GM18861 (cell line): ENCODE data around the gene SYT6.
"Not testable (repeated sequence)": the region's sequence is repeated elsewhere in the genome, so short reads cannot be mapped to it uniquely, and the experiment has no call there.

Experiments used
- ATAC-seq: cut with Tn5 transposase; IDR thresholded peaks from one replicate; pipeline ENCODE4 v1.9.1; 2021; ENCODE audit not compliant: unreplicated experiment

Gene SYT6

DNA sequence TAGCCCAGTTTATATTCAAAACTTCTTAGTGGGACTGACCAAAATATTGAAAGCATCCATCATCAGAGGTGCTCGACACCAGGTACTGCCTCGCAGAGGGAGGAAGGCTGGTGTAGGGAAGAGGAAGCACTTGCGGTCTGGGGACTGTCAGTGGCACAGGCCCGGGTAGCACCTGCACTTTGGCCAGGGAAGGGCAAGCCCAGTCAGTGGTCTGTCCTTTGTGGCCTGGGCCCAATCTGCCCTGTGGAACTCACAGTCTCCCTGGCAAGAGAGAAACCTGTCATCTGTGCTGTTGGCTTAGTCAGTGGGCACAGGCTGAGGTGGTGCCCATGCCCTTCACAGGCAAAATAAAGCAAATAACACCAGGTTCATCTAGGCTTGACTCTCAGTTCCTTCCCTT is 77.4 kb downstream of the SYT6 start:
- ATAC-seq, result no peak

DNA sequence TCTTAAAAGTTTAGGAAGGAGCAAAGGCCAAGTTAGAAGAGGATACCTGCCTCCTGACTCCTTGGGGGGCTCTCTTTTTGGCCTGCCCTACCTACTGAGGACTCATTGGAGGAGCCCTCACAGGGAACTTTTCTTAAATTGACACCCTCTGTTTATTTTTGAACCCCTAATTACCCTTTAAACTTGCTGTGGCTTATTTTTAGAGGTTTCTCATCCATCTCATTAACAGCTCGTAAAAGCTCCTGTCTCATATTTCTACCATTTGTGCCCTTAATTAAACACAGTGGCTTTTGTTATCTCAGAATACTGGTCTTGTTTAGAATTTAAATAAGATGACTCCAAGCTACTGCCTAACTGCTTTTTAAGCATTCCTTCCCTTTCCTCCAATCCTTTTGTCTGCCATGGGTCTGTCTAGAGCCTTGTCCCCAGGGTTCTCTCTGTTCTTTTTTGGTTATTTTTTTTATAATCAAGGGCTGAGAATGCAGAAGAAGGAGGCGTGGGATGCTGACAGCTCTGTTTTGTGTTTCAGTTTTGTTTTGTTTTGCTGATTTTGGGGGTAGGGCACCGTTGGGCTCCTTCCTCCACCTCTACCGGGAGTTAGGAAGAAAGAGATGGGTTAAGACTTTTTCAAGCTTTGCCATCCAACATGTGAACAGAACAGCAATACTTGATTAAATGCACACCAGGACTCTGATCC is 78.0 kb downstream of the SYT6 start:
- no peak for ATAC-seq

DNA sequence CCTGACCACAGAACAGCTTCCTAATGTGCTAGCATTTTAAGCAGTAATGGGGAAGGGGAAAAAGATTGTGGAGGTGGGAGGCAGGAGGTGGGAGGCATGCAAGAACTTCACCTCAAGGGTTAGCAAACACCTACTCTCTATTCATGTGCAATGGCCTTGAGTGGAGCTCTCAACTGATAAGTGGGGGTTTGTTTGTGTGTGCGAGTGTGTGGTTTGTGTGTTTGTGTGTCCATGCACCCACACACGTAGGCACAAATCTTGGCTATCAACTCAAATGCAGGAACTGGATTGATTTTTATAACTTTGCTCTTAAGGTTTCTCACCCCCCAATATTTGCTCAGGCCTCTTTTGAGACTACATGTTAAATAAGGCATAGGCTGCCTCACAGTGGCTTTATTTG is 78.6 kb downstream of the SYT6 start:
- ATAC-seq, result no peak

DNA sequence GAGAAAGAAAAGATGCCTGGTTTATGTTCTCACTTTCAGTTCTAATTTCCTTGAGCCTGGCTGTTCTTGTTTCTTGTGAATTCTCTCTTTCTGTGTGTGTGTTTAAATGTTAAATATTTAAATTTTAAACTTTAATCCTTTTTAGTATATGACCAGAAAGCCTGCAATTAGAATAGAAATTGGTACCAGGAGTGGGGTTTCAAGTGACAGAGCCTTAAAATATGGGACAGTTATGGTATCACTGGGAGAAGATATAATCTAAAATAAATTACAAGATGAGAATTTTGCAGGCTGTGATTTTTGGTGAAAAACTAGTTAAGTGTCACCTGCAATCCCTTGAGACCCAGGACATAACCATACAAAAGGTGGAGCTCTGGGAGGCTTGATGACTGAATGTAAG is 81.4 kb downstream of the SYT6 start:
- no peak for ATAC-seq

DNA sequence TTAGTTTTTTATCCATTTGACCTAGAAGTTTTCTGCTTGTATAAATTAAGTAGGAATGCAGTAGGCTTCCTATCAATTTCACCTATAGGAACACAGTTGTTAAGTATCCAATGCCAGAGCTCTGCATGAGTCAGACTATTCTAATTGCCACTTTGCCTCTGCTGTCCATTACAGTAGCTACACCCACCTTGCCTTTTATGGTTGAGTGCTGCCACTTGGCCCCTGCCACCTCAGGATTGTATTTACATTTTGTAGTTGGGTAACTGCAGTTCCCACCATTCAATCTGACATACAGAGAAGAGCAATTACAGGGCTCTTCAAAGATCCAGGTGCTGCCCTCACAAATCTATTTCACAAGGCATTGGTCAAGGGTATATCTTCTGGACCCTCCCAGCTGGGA is 83.9 kb downstream of the SYT6 start:
- not testable (repeated sequence) for ATAC-seq

DNA sequence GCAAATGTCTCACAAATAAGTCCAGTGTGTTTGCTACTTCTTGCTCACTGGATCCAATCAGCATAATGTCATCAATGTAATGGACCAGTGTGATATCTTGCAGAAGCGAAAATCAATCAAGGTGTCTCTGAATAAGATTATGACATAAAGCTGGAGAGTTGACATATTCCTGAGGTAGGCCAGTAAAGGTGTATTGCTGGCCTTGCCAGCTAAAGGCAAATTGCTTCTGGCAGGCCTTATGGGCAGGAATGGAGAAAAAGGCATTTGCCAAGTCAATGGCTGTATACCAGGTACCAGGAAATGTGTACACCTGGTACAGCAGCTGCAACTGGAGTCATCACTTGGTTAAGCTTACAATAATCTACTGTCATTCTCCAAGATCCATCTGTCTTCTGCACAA is 85.0 kb downstream of the SYT6 start:
- not testable (repeated sequence) for ATAC-seq

DNA sequence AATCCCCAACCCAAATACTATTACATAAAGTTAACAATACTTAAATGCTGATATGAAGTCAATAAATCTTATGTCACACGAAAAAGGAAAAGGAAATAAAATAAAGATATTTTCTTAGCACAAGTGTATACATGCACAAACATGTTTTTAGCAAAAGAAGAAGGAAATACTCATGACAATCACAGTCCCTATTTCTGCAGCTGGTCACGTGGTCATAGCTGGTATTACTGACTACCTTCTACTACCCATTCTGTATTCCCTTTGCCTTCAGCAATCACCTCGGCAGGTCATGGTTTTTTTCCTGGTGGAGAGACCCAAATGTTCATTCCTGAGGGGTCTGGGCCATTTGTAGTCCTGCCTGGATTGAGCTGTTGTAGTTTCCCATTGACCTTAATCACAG is 88.0 kb downstream of the SYT6 start:
- not testable (repeated sequence) for ATAC-seq

DNA sequence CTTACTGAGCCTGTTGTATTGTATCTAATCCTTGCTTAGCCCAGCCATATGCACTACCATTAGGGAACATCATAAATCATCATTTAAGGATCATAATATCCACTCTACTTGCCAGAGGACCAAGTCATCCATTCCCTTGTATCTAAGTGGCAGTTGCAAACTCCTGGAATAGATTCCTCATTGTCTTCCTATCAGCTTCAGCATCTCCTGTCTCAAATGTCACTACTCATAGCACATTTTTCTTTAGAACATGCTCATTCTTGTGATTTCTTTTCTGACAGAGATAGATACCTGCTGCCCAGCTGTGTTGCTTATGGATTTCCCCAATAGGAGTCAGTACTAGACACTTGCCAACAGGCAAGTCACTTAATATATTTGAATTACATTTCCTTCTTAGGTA is 90.1 kb downstream of the SYT6 start:
- ATAC-seq, result no peak

DNA sequence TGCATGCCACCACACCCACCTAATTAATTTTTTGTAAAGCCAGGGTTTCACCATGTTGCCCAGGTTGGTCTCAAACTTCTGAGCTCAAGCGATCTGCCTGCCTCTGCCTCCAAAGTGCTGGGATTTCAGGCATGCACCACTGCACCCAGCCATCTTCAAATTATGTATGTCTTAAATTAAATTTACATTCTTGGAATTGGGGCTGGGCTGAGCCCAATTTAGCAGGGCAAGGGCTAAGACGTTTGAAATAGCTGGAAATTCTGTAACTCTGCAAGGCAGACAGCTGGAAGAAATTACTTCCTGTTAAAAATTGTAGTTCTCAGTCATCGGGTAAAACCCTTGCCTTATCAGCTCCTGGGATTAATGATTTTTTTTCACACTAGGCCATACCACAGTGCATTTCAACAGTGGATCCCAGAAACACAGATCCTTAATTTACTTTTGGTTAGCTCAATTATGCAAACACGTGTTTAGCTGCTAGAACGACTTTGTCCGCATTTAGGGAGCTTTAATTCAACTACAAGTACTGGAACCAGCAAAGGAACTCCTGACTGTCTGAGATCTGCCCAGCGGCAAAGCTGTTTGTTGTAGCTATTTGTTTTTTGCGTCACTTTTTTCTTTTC is 91.1 kb downstream of the SYT6 start:
- ATAC-seq, result no peak

DNA sequence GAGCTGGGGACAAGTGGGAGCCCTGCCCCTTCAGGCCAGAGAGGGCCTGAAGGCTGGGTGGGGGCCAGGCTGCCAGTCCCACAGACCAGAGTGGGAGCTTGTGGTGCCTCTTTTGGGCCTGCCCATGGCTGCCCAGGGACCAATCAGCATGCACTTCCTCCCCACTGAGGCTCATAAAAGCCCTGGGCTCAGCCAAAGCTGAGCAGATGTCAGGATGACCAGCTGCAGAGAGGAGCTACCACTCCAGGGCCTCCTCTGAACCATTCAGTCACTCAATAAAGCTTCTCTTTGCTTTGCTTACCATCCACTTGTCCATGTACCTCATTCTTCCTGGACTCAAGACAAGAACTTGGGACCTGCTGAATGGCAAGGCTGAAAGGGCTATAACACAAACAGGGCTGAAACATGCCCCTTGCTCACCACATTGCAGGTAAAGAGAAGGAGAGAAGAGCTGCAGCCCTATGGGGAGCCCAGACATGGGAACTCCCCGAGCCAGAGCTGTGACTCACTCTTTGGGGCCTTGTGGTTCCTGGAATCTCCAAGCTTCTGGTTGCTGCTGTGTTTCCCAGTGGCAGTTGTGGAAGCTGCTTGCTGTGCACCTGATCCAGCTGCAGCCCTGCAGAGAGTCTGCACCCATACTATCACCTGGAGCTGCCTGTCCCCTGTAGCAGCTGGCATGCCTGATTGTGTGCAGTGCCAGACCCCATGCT is 92.4 kb downstream of the SYT6 start:
- ATAC-seq, result no peak

DNA sequence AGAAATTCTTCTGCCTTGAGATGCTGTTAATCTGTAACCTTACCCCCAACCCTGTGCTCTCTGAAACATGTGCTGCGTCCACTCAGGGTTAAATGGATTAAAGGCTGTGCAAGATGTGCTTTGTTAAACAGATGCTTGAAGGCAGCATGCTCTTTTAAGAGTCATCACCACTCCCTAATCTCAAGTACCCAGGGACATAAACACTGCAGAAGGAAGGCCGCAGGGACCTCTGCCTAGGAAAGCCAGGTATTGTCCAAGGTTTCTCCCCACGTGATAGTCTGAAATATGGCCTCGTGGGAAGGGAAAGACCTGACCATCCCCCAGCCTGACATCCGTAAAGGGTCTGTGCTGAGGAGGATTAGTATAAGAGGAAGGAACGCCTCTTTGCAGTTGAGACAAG is 95.4 kb downstream of the SYT6 start:
- ATAC-seq, result not testable (repeated sequence)

DNA sequence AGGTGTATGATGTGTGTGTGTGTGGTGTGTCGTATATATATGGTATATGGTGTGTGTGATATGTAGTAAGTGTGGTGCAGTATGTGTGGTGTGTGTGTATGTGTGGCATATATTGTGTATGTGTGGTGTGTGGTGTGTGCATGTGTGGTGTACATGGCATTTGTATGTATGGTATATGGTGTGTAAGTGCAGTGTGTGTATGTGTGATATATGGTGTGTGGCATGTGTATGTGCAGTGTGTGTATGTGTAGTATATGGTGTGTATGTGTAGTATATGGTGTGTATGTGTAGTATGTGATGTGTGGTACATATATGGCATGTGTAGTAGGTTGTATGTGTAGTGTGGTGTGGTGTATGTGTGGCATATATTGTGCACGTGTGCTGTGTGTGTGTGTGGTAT is 99.5 kb downstream of the SYT6 start:
- ATAC-seq, result no peak

DNA sequence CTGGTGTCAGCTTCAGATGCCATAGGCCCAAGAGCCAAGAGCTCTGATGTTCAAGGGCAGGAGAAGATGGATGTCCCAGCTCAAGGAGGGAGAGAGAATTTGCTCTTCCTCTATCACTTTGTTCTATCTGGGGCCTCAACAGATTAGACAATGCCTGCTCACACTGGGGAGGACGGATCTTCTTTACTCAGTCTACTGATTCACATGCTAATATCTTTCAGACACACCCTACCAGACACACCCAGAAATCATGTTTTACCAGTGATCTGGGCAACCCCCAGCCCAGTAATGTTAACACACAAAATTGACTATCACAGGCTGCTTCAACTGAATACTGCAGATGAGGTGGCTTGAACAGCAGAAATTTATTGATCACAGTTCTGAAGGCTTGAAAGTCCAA is 105.4 kb downstream of the SYT6 start:
- no peak for ATAC-seq

DNA sequence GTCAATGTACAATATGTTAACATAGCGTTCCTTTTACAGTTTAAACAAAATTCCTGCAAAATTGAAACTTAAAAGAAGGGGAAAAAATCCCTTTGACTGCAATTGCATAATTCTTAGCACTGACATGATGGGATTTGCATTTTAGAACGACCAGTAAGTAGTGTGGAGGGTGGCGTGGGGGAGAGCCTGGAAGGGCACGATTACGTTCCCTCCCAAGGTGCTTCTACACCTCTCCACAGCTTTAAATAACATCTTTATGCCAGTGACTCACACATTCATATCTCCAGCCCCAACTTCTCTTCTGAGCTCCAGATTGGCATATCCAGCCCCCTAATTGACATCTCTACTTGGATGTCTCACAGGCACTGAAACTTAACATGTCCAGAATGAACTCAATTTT is 110.1 kb downstream of the SYT6 start:
- no peak for ATAC-seq

DNA sequence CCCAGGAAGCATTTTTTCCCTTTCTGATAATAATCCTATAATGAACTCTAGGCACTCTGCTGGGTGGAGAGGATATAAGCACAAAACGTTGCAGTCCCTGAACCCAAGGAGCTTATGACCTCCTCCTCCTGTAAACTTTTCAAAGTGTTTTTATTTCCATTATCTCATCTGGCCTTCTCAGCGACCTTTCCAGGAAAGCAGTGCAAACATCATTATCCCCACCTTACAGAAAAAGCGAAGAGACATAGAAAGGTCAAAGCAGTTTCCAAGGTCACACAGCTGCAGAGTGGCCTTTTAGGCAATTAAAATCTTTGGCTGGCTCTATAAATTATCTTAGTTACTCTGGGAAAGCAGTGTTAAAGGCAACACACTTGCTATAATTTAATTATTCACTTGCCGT is 110.6 kb downstream of the SYT6 start:
- no peak for ATAC-seq

DNA sequence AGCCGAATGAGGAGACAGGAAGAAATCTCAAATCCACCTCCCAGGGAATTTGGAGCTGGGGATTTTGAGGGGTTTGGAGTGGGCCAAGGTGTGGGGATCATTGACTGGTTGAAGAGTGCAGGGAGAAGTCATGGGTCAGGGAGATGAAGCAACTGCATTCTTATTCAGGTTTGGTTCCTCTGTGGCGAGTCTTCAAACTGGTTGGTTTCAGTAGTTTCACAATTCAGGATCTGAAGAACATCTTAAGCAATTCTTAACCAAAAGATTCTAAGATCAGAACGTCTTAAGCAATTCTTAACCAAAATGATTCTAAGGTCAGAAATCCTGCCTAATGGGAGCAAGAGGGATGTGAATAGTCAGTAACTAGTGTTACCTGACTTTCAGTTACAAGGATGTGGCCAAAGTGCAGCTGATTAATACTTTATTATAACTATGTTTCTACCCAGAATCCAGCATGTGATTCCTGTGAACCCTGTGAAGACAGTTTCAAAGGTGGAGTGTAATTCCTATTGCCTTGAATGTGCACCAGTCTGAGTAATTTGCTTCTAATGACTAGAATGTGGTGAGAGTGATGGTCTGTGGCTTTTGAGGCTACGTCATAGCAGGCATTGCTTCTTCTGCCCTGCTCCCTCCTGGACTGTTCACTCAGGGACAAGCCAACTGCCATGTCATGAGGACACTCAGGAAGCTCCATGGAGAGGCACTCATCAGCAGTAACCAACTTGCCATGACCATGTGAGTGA is 113.2 kb downstream of the SYT6 start:
- no peak for ATAC-seq
